ENCODE measurements around the gene CAVIN1. TPM values are rescaled to one million over a fixed set of nuclear protein-coding genes. Genes with fewer than 3 reads are reported as not detected.
"Not testable (repeated sequence)": the region's sequence is repeated elsewhere in the genome, so short reads cannot be mapped to it uniquely, and the experiment has no call there.

The CAVIN1 gene
- total RNA-seq, 1 donor from 2014 or later = 358 TPM

DNA sequence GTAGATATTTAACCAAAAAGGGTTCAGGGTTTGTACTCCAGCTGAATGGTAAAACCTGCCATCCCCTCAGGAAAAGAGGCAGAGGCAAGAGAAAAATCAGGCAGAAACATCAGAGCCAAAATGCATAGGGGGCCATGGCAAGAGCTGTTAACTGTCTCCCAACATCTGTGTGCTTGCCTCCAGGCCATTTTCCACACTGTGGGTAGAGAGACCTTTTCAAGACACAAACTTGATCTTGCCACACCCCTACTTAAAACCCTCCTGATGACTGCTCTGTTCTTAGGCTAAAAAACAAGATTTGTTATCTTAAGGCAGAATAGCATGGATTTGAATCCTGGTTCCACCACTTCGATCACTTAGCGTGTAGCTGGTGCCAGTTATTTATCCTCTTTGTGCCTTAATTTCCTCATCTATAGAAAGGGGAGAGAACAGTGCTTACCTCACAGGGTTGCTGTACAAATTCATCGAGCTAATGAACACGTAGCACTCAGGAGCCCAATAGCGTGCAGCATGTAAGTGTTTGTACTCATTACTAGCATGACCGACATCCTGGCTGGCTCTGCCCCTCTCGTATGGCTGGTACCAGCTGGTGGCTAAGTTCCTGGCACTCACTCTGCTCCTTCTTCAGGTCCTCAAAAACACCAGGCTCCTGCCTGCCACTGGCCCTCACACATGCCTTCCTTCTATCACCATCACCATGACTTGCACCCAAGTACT, 60.7 kb downstream of the CAVIN1 start:
- intact Hi-C loops (cut with DNase I) = no loop called here
- DNase-seq (ENCODE audit: low spot score) = no peak

DNA sequence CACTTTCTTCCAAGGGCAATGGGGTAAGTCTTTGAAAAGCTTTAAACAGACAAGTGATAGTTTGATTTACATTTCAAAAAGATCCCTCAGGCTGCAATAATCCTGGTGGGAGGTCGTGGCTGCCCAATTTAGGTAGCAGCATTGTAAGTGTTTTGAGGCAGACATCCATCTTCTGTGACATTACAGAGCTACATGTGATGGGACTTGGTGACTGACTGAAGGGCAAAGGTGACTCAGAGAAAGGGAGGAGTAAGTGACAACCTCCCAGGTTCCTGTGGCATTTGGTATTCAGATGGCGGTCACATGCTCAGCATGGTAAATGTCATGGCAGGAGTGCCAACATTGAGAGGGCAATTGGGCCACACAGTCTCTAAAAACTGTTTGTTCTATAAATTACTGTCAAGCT, 61.3 kb downstream of the CAVIN1 start:
- DNase-seq (ENCODE audit: low spot score) = no peak

DNA sequence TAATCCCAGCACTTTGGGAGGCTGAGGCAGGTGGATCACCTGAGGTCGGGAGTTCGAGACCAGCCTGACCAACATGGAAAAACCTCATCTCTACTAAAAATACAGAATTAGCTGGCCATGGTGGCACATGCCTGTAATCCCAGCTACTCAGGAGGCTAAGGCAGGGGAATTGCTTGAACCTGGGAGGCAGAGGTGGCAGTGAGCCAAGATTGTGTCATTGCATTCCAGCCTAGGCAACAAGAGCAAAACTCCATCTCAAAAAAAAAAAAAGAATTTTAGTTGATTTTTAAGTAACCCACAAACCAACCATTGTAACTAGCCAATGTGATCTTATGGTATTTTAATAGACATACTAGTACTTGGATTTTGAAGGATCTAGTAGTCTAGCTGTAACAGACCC, 62.7 kb downstream of the CAVIN1 start:
- intact Hi-C loops (cut with DNase I); DNase-seq (ENCODE audit: low spot score): not testable (repeated sequence)

More for the DNA sequence above, 61.3 kb downstream of the CAVIN1 start:
- intact Hi-C loops (cut with DNase I) = no loop called here

DNA sequence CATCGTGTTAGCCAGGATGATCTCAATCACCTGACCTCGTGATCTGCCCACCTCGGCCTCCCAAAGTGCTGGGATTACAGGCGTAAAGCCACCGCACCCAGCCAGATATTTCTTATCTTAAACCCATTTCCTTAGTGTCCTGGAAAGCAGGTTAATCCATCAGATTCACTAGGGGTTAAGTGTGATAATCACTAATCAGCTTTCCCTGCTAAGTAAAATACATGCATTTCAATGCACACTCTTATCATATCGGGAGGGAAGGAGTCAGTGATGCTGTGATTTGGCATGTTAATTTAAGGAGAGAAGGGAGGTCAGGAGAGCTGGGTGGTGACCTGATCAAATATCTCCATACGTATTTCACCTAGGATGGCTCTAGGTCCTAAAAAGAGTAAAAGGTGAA, 63.9 kb downstream of the CAVIN1 start:
- no peak for DNase-seq (ENCODE audit: low spot score)
- intact Hi-C loops (cut with DNase I) = no loop called here

DNA sequence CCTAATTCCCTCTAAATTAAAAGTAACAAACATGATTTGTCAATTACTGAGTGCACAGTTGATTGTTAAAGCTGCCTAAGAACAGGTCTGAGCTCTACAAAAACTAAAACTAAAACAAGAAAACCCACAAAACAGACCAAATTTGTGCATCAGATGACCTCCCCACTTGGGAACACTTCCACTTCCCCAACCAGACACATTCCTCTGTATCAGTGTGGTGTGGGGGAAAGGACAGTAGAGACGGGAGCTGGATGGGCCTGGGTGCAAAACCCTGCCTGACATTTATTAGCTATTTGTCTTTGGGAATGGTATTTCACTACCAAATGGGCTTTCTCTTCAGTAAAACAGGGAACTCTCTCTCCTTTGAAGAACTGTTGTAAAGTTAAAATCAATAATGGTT, 64.6 kb downstream of the CAVIN1 start:
- intact Hi-C loops (cut with DNase I) = no loop called here

GRCh38 chr17:42354956-42355843, 67.9 kb downstream of the CAVIN1 start:
- DNase-seq (ENCODE audit: low spot score) = no peak
- intact Hi-C loops (cut with DNase I) = no loop called here

More for the DNA sequence above, 64.6 kb downstream of the CAVIN1 start:
- no peak for DNase-seq (ENCODE audit: low spot score)

Other genes with a start within 250 kb of the CAVIN1 start
- not detected for gene KCNH4, start 242.1 kb downstream of the CAVIN1 start, total RNA-seq
- gene HCRT, start 237.8 kb downstream of the CAVIN1 start, total RNA-seq = not detected
- 6.0 TPM for gene GHDC, start 228.8 kb downstream of the CAVIN1 start, total RNA-seq
- 32.8 TPM for gene STAT5B, start 146.9 kb downstream of the CAVIN1 start, total RNA-seq
- 12.1 TPM for gene STAT5A, start 134.8 kb downstream of the CAVIN1 start, total RNA-seq
- gene STAT3, start 34.8 kb downstream of the CAVIN1 start, total RNA-seq = 159 TPM
- 40.3 TPM for gene ATP6V0A1, start 35.6 kb upstream of the CAVIN1 start, total RNA-seq
- gene NAGLU, start 113.0 kb upstream of the CAVIN1 start, total RNA-seq = 12.1 TPM
- 0.83 TPM for gene HSD17B1, start 129.7 kb upstream of the CAVIN1 start, total RNA-seq
- 33.4 TPM for gene COASY, start 138.9 kb upstream of the CAVIN1 start, total RNA-seq
- 43.1 TPM for gene MLX, start 143.8 kb upstream of the CAVIN1 start, total RNA-seq
- 1.8 TPM for gene PSMC3IP, start 154.5 kb upstream of the CAVIN1 start, total RNA-seq
- gene RETREG3, start 186.1 kb upstream of the CAVIN1 start, total RNA-seq = 21.3 TPM
- 45.6 TPM for gene TUBG1, start 186.4 kb upstream of the CAVIN1 start, total RNA-seq
- gene TUBG2, start 236.0 kb upstream of the CAVIN1 start, total RNA-seq = 21.9 TPM

Data from cardiac septum (tissue), 1 donor.